Uterus (tissue), 2 donors: Measurements from ENCODE around the gene CTNNBIP1.

Experiments
- CTCF ChIP-seq, 4 experiments: fragments of 200-600 bp in 2 of 4; fragments of 450-650 bp in 2 of 4; sonication (generic) in 2 of 4; IDR thresholded peaks; one replicate each; pipeline ENCODE4 v1.5.1; 2016 to 2019; ENCODE audit warnings: antibody characterized with exemption in 4 of 4, mild to moderate bottlenecking in 2 of 4, moderate library complexity in 1 of 4
- POLR2A ChIP-seq, 2 donors: fragments of 450-650 bp; IDR thresholded peaks; one replicate each; pipeline ENCODE4 v1.6.1; 2016; ENCODE audit warnings: antibody characterized with exemption in 2 of 2, mild to moderate bottlenecking in 1 of 2, moderate library complexity in 1 of 2

GRCh38 chr1:9820521-9820920 lies 89.5 kb downstream of the CTNNBIP1 start:
- no peak for TF ChIP-seq CTCF (IDR thresholded peaks at IDR 0.05)
- no peak for TF ChIP-seq POLR2A (IDR thresholded peaks at IDR 0.05)
